GM23338 (cell line): ENCODE measurements around the gene NKD1. TPM values are rescaled to one million over a fixed set of nuclear protein-coding genes. Genes with fewer than 3 reads are reported as not detected.

Source experiments
- ATAC-seq: fragments of 200-7000 bp; cut with Tn5 transposase; 3 replicates; pipeline ENCODE4 v1.9.1; 2020
- DNase-seq: peaks from one replicate; pipeline ENCODE4 v3.0.0-alpha.2; 2015; ENCODE audit warnings: low spot score
- H2AFZ ChIP-seq: fragments of 200-600 bp; sonication (generic); 2 replicates; pipeline ENCODE4 v1.8.0; 2016; ENCODE audit warnings: antibody characterized with exemption, mild to moderate bottlenecking, moderate library complexity
- H3F3A ChIP-seq: fragments of 200-600 bp; sonication (generic); replicated peaks from 2 replicates; pipeline ENCODE4 v1.8.0; 2017; ENCODE audit warnings: antibody characterized with exemption, mixed run types, low read depth
- H3K27ac ChIP-seq: fragments of 200-600 bp; sonication (generic); 2 replicates; pipeline ENCODE4 v1.6.1; 2016; ENCODE audit warnings: low read depth
- H3K27me3 ChIP-seq: fragments of 200-600 bp; sonication (generic); 2 replicates; pipeline ENCODE4 v1.8.0; 2016; ENCODE audit warnings: mild to moderate bottlenecking, mixed run types, moderate library complexity; ENCODE audit not compliant: insufficient read depth
- H3K36me3 ChIP-seq: fragments of 200-600 bp; sonication (generic); 2 replicates; pipeline ENCODE4 v1.8.0; 2016; ENCODE audit warnings: mild to moderate bottlenecking; ENCODE audit not compliant: insufficient read depth
- H3K4me1 ChIP-seq: fragments of 200-600 bp; sonication (generic); 2 replicates; pipeline ENCODE4 v1.8.0; 2016; ENCODE audit warnings: mild to moderate bottlenecking, moderate library complexity; ENCODE audit not compliant: insufficient read depth
- H3K4me2 ChIP-seq: fragments of 200-600 bp; sonication (generic); 2 replicates; pipeline ENCODE4 v1.7.1; 2017; ENCODE audit warnings: mixed run types
- H3K4me3 ChIP-seq: fragments of 200-600 bp; sonication (generic); 2 replicates; pipeline ENCODE4 v1.6.1; 2016; ENCODE audit warnings: mixed run types
- H3K79me2 ChIP-seq: fragments of 200-600 bp; sonication (generic); replicated peaks from 2 replicates; pipeline ENCODE4 v1.8.0; 2017; ENCODE audit warnings: mild to moderate bottlenecking; ENCODE audit not compliant: insufficient read depth
- H3K9me2 ChIP-seq: fragments of 200-600 bp; sonication (generic); 2 replicates; pipeline ENCODE4 v1.8.0; 2017; ENCODE audit not compliant: insufficient read depth
- H4K20me1 ChIP-seq: fragments of 200-600 bp; sonication (generic); replicated peaks from 2 replicates; pipeline ENCODE4 v1.8.0; 2017; ENCODE audit warnings: mild to moderate bottlenecking; ENCODE audit not compliant: insufficient read depth
- H3K27ac Mint-ChIP-seq: 2 replicates; pipeline ENCODE4 v1.8.0; 2020; ENCODE audit warnings: inconsistent platforms, mild to moderate bottlenecking, moderate library complexity, mixed read lengths
- H3K27me3 Mint-ChIP-seq: 3 replicates; pipeline ENCODE4 v1.8.0; 2022; ENCODE audit warnings: low read depth, mild to moderate bottlenecking, moderate library complexity, mixed read lengths, inconsistent platforms; ENCODE audit not compliant: insufficient read depth, poor library complexity
- H3K36me3 Mint-ChIP-seq: 3 replicates; pipeline ENCODE4 v1.8.0; 2021; ENCODE audit warnings: low read depth, mild to moderate bottlenecking, inconsistent platforms, moderate library complexity, mixed read lengths
- H3K4me1 Mint-ChIP-seq: 3 replicates; pipeline ENCODE4 v1.8.0; 2020; ENCODE audit warnings: mild to moderate bottlenecking, inconsistent platforms, mixed read lengths
- H3K4me3 Mint-ChIP-seq: 3 replicates; pipeline ENCODE4 v1.8.0; 2021; ENCODE audit warnings: moderate library complexity, mild to moderate bottlenecking, inconsistent platforms, mixed read lengths
- H3K9me3 Mint-ChIP-seq: 3 replicates; pipeline ENCODE4 v1.8.0; 2020; ENCODE audit warnings: moderate library complexity, mild to moderate bottlenecking, inconsistent platforms, mixed read lengths
- CREB1 ChIP-seq: fragments of 250-450 bp; sonication (Bioruptor Pico); IDR thresholded peaks from 2 replicates; pipeline ENCODE4 v1.5.0; 2020; ENCODE audit warnings: low read depth, mild to moderate bottlenecking, moderate library complexity
- CTCF ChIP-seq, 2 experiments: fragments of 200-600 bp in 1 of 2; sonication (generic) in 1 of 2; conservative IDR thresholded peaks; 2 replicates each; pipeline versions ENCODE4 v1.5.1 to v1.6.1; 2016 to 2017; ENCODE audit warnings: antibody characterized with exemption in 2 of 2, low read depth in 2 of 2, mild to moderate bottlenecking in 2 of 2, moderate library complexity in 1 of 2
- ETS1 ChIP-seq: IDR thresholded peaks from 2 replicates; pipeline ENCODE4 v1.6.1; 2016; ENCODE audit warnings: antibody characterized with exemption
- EZH2 ChIP-seq: fragments of 200-600 bp; sonication (generic); IDR thresholded peaks from one replicate; pipeline ENCODE4 v1.8.0; 2017; ENCODE audit warnings: antibody characterized with exemption, mild to moderate bottlenecking, low read depth; ENCODE audit not compliant: unreplicated experiment
- EZH2phosphoT487 ChIP-seq: fragments of 200-600 bp; sonication (generic); IDR thresholded peaks from one replicate; pipeline ENCODE4 v1.8.1; 2018; ENCODE audit warnings: antibody characterized with exemption; ENCODE audit not compliant: unreplicated experiment
- JUNB ChIP-seq: IDR thresholded peaks from one replicate; pipeline ENCODE4 v1.6.1; 2016; ENCODE audit warnings: antibody characterized with exemption; ENCODE audit not compliant: unreplicated experiment
- NANOG ChIP-seq: IDR thresholded peaks from 2 replicates; pipeline ENCODE4 v1.6.1; 2016; ENCODE audit warnings: antibody characterized with exemption, borderline replicate concordance
- POLR2AphosphoS5 ChIP-seq: IDR thresholded peaks from 2 replicates; pipeline ENCODE4 v1.6.1; 2016; ENCODE audit warnings: antibody characterized with exemption, low read depth
- REST ChIP-seq: IDR thresholded peaks from one replicate; pipeline ENCODE4 v1.6.1; 2018; ENCODE audit warnings: antibody characterized with exemption; ENCODE audit not compliant: unreplicated experiment
- STAT1 ChIP-seq: IDR thresholded peaks from one replicate; pipeline ENCODE4 v1.6.1; 2016; ENCODE audit warnings: antibody characterized with exemption; ENCODE audit not compliant: unreplicated experiment
- ZNF114 ChIP-seq: fragments of 250-450 bp; sonication (Bioruptor Pico); IDR thresholded peaks from 2 replicates; pipeline ENCODE4 v1.5.0; 2020; ENCODE audit warnings: mild to moderate bottlenecking, moderate library complexity
- ZNF331 ChIP-seq: fragments of 250-450 bp; sonication (Bioruptor Pico); IDR thresholded peaks from 2 replicates; pipeline ENCODE4 v1.5.0; 2020; ENCODE audit warnings: low read depth, mild to moderate bottlenecking, moderate library complexity
- ZNF462 ChIP-seq: fragments of 250-450 bp; sonication (Bioruptor Pico); IDR thresholded peaks from 2 replicates; pipeline ENCODE4 v1.5.0; 2020; ENCODE audit warnings: mild to moderate bottlenecking, moderate library complexity
- polyA plus RNA-seq: library from polyadenylated mRNA; unstranded; fragments of >200 nt; fragmentation: Nextera tagmentation; extraction: Ambion mirVana; gene quantifications from 2 replicates; pipeline ENCODE4 v1.2.1, GENCODE V29; 2016
- total RNA-seq: library from RNA; depleted of rRNA; stranded (reverse); fragments of >200 nt; shearing (Covaris generic); gene quantifications from 2 replicates; pipeline ENCODE4 v1.2.3, GENCODE V29; 2014

NKD1 gene
- total and polyA plus RNA-seq, 2 experiments from 2014 or later, result 2.1 to 2.3 TPM

GRCh38 chr16:50688867-50689266 is 140.7 kb downstream of the NKD1 start:
- no peaks in the 10 kb centered on the region for H3F3A ChIP-seq
- DNase-seq (no peak), ATAC-seq (no peak)
- H3K27me3 ChIP-seq, result peaks cover 9% of the 10 kb centered on the region
- Mint-ChIP-seq H3K9me3 (no peaks in the 10 kb centered on the region), H3K4me3 (no peak overlapping the region), H3K36me3 (no peaks in the 10 kb centered on the region), H3K27me3 (peaks cover 11% of the 10 kb centered on the region), H3K27ac (no peak overlapping the region), H3K4me1 (peaks cover 3% of the 10 kb centered on the region)
- no peak overlapping the region for H2AFZ ChIP-seq
- H3K4me1 ChIP-seq, result no peaks in the 10 kb centered on the region
- H3K79me2 ChIP-seq, result no peaks in the 10 kb centered on the region
- no peak overlapping the region for H3K4me3 ChIP-seq
- no peaks in the 10 kb centered on the region for H3K9me2 ChIP-seq
- no peak for TF ChIP-seq EZH2phosphoT487
- TF ChIP-seq POLR2AphosphoS5, result no peak
- no peak for TF ChIP-seq STAT1
- no peak for TF ChIP-seq ZNF331 (CRISPR knock-in tag)
- no peak for TF ChIP-seq JUNB
- TF ChIP-seq CREB1, result no peak
- no peak for TF ChIP-seq CTCF (conservative IDR thresholded peaks at IDR 0.05; ENCODE audit: low read depth in 2 of 2)
- TF ChIP-seq ETS1, result no peak
- TF ChIP-seq ZNF114 (CRISPR knock-in tag), result no peak
- no peak for TF ChIP-seq NANOG
- no peak for TF ChIP-seq ZNF462 (CRISPR knock-in tag)
- TF ChIP-seq REST, result no peak
- no peak for TF ChIP-seq EZH2
- no peak overlapping the region for H3K27ac ChIP-seq
- no peaks in the 10 kb centered on the region for H4K20me1 ChIP-seq
- H3K4me2 ChIP-seq, result no peak overlapping the region
- no peaks in the 10 kb centered on the region for H3K36me3 ChIP-seq
